ENCODE measurements around the gene MYO6.

DNA sequence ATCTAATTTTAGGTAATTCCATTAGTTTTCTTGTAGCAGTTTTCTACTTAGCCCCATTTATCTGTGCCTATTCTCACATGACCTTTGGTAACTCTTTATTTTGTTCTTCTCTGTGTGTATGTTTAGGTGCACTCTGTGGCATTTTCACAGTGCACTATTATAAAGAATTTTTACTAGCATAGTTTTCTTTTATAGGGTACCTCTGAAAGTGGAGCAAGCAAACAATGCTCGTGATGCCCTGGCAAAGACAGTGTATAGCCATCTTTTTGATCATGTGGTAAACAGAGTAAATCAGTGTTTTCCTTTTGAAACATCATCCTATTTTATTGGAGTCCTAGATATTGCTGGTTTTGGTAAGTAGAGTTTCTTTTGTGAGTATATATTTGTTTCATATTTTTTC is 107.9 kb downstream of the MYO6 start:
- TF ChIP-seq MAX (IDR thresholded peaks at IDR 0.05), result no peak
- TF ChIP-seq CREB1 (IDR thresholded peaks at IDR 0.05; ENCODE audit: low read depth), result no peak
- no peak for TF ChIP-seq ZBTB7A (IDR thresholded peaks at IDR 0.05; ENCODE audit: low read depth)
- TF ChIP-seq RAD21 (IDR thresholded peaks at IDR 0.05; ENCODE audit: low read depth), result no peak
- no peak for TF ChIP-seq EP300 (IDR thresholded peaks at IDR 0.05; ENCODE audit: borderline replicate concordance)

All from Ishikawa (cell line).